ENCODE results near the gene FBXW12.

- TF ChIP-seq CTCF (IDR thresholded peaks at IDR 0.05; ENCODE audit: low read depth, low read length) (no peak), POLR2A (IDR thresholded peaks at IDR 0.05; ENCODE audit: extremely low read depth, insufficient read length) (no peak), MYC (IDR thresholded peaks at IDR 0.05; ENCODE audit: low read depth, low read length) (no peak), MAX (IDR thresholded peaks at IDR 0.05; ENCODE audit: low read depth, low read length) (no peak)
Measured at GRCh38 chr3:48407542-48408099, 35.6 kb downstream of the FBXW12 start.
